Thymus (tissue), 11 donors: Measurements from ENCODE around the gene RABAC1. TPM values are rescaled to one million over a fixed set of nuclear protein-coding genes. Genes with fewer than 3 reads are reported as not detected.

Source experiments
- DNase-seq, 9 donors: peaks; one replicate each; pipeline ENCODE4 v3.0.0-alpha.2; 2013; ENCODE audit warnings: low spot score in 9 of 9, low read depth in 6 of 9, missing footprints in 1 of 9
- H3K27ac ChIP-seq, 2 donors: one replicate each; pipeline ENCODE4 v1.5.1; 2013; ENCODE audit warnings: control low read depth in 1 of 2, low read depth in 1 of 2, low read length in 1 of 2, mild to moderate bottlenecking in 1 of 2, moderate library complexity in 1 of 2
- H3K27me3 ChIP-seq, 2 donors: one replicate each; pipeline ENCODE4 v1.5.1; 2013; ENCODE audit warnings: low read length in 1 of 2; ENCODE audit not compliant: control insufficient read depth in 2 of 2, insufficient read depth in 1 of 2
- H3K36me3 ChIP-seq, 2 donors: one replicate each; pipeline ENCODE4 v1.5.1; 2013; ENCODE audit warnings: low read length in 1 of 2, mild to moderate bottlenecking in 1 of 2, moderate library complexity in 1 of 2; ENCODE audit not compliant: control insufficient read depth in 2 of 2, insufficient read depth in 2 of 2
- H3K4me1 ChIP-seq, 2 donors: one replicate each; pipeline ENCODE4 v1.5.1; 2013; ENCODE audit warnings: low read length in 2 of 2; ENCODE audit not compliant: control insufficient read depth in 2 of 2, insufficient read depth in 2 of 2
- H3K4me3 ChIP-seq, 2 donors: one replicate each; pipeline ENCODE4 v1.5.1; 2013; ENCODE audit warnings: low read length in 2 of 2, control low read depth in 1 of 2, mild to moderate bottlenecking in 1 of 2
- H3K9me3 ChIP-seq, 2 donors: one replicate each; pipeline ENCODE4 v1.5.1; 2013; ENCODE audit warnings: low read length in 1 of 2, mild to moderate bottlenecking in 1 of 2; ENCODE audit not compliant: control insufficient read depth in 2 of 2, insufficient read depth in 1 of 2
- WGBS: extraction: QIAGEN DNeasy Blood & Tissue Kit; methylation state at CpG from one replicate; pipeline ENCODE4 v1.1.7; 2013; 5-methylcytosine and 5-hydroxymethylcytosine counted together
- polyA plus RNA-seq: library from polyadenylated mRNA; stranded (reverse); fragments of 200-250 nt; gene quantifications from one replicate; pipeline ENCODE4 v1.2.3, GENCODE V29; 2013
- total RNA-seq: library from RNA; stranded (reverse); fragments of 120-200 nt; gene quantifications from one replicate; pipeline ENCODE4 v1.2.4, GENCODE V29; 2013
- donor health status: healthy.

RABAC1 gene
- total and polyA plus RNA-seq, 2 donors, result 111 to 116 TPM

- Histone ChIP-seq H3K4me1 (peaks cover 16 to 29% of the 10 kb centered on the region in 2 donors), H3K27me3 (peaks cover 49 to 83% of the 10 kb centered on the region in 2 donors), H3K9me3 (peaks cover 1 to 3% of the 10 kb centered on the region in 2 donors), H3K36me3 (no peaks in the 10 kb centered on the region), H3K27ac (no peak overlapping the region), H3K4me3 (peak overlapping the region in 1 of 2 donors; percentile 20)
- WGBS, result 4% methylated on average over 64 of the region's 64 CpGs
- DNase-seq, result peak in 2 of 9 donors; percentile 39 to 40
Measured at GRCh38 chr19:41998246-41999020, 39.3 kb upstream of the RABAC1 start.

GRCh38 chr19:41997851-41998229 is 38.7 kb upstream of the RABAC1 start:
- H3K4me1 ChIP-seq, result peaks cover 20 to 33% of the 10 kb centered on the region in 2 donors
- DNase-seq, result peak in 2 of 9 donors; percentile 26 to 52
- H3K9me3 ChIP-seq, result peaks cover 1 to 3% of the 10 kb centered on the region in 2 donors
- WGBS, result 5% methylated on average over 14 of the region's 14 CpGs
- H3K27me3 ChIP-seq, result peaks cover 49 to 87% of the 10 kb centered on the region in 2 donors
- peak overlapping the region in 1 of 2 donors; percentile 20 for H3K4me3 ChIP-seq
- H3K27ac ChIP-seq, result no peak overlapping the region
- no peaks in the 10 kb centered on the region for H3K36me3 ChIP-seq

GRCh38 chr19:41997121-41997850 is 38.2 kb upstream of the RABAC1 start:
- H3K36me3 ChIP-seq, result no peaks in the 10 kb centered on the region
- H3K9me3 ChIP-seq, result peaks cover 1 to 3% of the 10 kb centered on the region in 2 donors
- peak overlapping the region in 1 of 2 donors; percentile 18 for H3K4me3 ChIP-seq
- 5% methylated on average over 35 of the region's 35 CpGs for WGBS
- H3K4me1 ChIP-seq, result peaks cover 20 to 33% of the 10 kb centered on the region in 2 donors
- peaks cover 49 to 89% of the 10 kb centered on the region in 2 donors for H3K27me3 ChIP-seq
- peak in 4 of 9 donors; percentile 28 to 52 (median 40) for DNase-seq
- H3K27ac ChIP-seq, result no peak overlapping the region

GRCh38 chr19:41995959-41996797 is 37.1 kb upstream of the RABAC1 start:
- Histone ChIP-seq H3K9me3 (peaks cover 1 to 3% of the 10 kb centered on the region in 2 donors), H3K4me3 (no peak overlapping the region), H3K27ac (no peak overlapping the region), H3K36me3 (no peaks in the 10 kb centered on the region), H3K27me3 (peaks cover 49 to 85% of the 10 kb centered on the region in 2 donors), H3K4me1 (peaks cover 20 to 33% of the 10 kb centered on the region in 2 donors)
- WGBS, result 50% methylated on average over 12 of the region's 12 CpGs
- DNase-seq, result no peak

GRCh38 chr19:41994994-41995958 is 36.2 kb upstream of the RABAC1 start:
- peaks cover 0 to 3% of the 10 kb centered on the region in 2 donors for H3K9me3 ChIP-seq
- no peak overlapping the region for H3K27ac ChIP-seq
- peaks cover 42 to 81% of the 10 kb centered on the region in 2 donors for H3K27me3 ChIP-seq
- H3K4me3 ChIP-seq, result no peak overlapping the region
- 88% methylated on average over 19 of the region's 19 CpGs for WGBS
- peaks cover 20 to 33% of the 10 kb centered on the region in 2 donors for H3K4me1 ChIP-seq
- DNase-seq, result no peak
- H3K36me3 ChIP-seq, result no peaks in the 10 kb centered on the region

- Histone ChIP-seq H3K4me3 (peak overlapping the region; percentile 37 to 68), H3K27me3 (peaks cover 35 to 74% of the 10 kb centered on the region in 2 donors)
Measured at GRCh38 chr19:41994521-41994971, 35.4 kb upstream of the RABAC1 start.

GRCh38 chr19:41993612-41994483 is 34.7 kb upstream of the RABAC1 start, which contains the start of gene ATP1A3:
TSS of gene ATP1A3 (minus strand) at chr19:41994230. CDS start at chr19:41994076, 154 bp downstream.
- WGBS, result under 1% methylated on average over 84 of the region's 84 CpGs
- Histone ChIP-seq H3K4me3 (peak within 1 kb of the TSS; percentile 37 to 68), H3K4me1 (peaks cover 20 to 33% of the 10 kb centered on the region in 2 donors), H3K27ac (peak within 1 kb of the TSS in 1 of 2 donors; percentile 10), H3K27me3 (peaks cover 28 to 69% of the 10 kb centered on the region in 2 donors), H3K36me3 (no peaks in the 10 kb centered on the region), H3K9me3 (peaks cover 0 to 3% of the 10 kb centered on the region in 2 donors)
- peak in 8 of 9 donors; percentile 37 to 80 (median 58) for DNase-seq

More at GRCh38 chr19:41994521-41994971, 35.4 kb upstream of the RABAC1 start:
- no peak for DNase-seq
- Histone ChIP-seq H3K27ac (no peak overlapping the region), H3K9me3 (peaks cover 0 to 3% of the 10 kb centered on the region in 2 donors), H3K4me1 (peaks cover 20 to 33% of the 10 kb centered on the region in 2 donors), H3K36me3 (no peaks in the 10 kb centered on the region)
- 28% methylated on average over 13 of the region's 13 CpGs for WGBS
